Dendritic cell treated with granulocyte-macrophage colony-stimulating factor and Interleukin-4, amounts not matched to agents 40 ng/mL and 50 ng/mL, for 4 days (primary cell): Measurements from ENCODE around the gene DBP.

Experiments
- H3K27ac Mint-ChIP-seq: one replicate; pipeline ENCODE4 v1.8.0; 2022; ENCODE audit warnings: mild to moderate bottlenecking, mixed read lengths
- H3K27me3 Mint-ChIP-seq: one replicate; pipeline ENCODE4 v1.8.0; 2022; ENCODE audit warnings: mild to moderate bottlenecking, mixed read lengths
- H3K36me3 Mint-ChIP-seq: one replicate; pipeline ENCODE4 v1.8.0; 2022; ENCODE audit warnings: low read depth, mixed read lengths
- H3K4me1 Mint-ChIP-seq: one replicate; pipeline ENCODE4 v1.8.0; 2022; ENCODE audit warnings: low read depth, mixed read lengths
- H3K4me3 Mint-ChIP-seq: one replicate; pipeline ENCODE4 v1.8.0; 2022; ENCODE audit warnings: mild to moderate bottlenecking, moderate library complexity, mixed read lengths
- H3K9me3 Mint-ChIP-seq: one replicate; pipeline ENCODE4 v1.8.0; 2022; ENCODE audit warnings: mixed read lengths
- intact Hi-C: fragments of 100-400 bp; cut with micrococcal nuclease; formaldehyde crosslinking; loops from one replicate; pipeline ENCODE4 v1.15.0; 2022

DBP gene

DNA sequence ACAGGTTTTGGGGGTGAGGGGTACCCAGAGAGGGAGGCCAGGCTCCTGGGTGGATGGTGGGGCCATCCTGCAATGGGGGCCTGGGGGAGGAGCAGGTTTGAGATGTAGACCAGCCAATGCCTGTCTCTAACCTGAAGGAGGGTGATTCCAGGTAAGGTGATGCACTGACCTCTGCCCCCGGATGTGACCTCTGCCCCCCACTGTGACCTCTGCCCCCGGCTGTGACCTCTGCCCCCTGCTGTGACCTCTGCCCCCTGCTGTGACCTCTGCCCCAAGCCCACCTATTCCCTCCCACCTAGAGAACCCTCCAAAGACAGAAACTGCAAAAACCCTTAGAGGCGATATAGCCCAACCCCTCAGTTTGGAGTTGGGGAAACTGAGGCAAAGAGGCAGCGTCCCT is 40.9 kb downstream of the DBP start:
- no peak overlapping the region for H3K4me3 Mint-ChIP-seq
- H3K4me1 Mint-ChIP-seq: peaks cover 3% of the 10 kb centered on the region
- H3K9me3 Mint-ChIP-seq: no peaks in the 10 kb centered on the region
- intact Hi-C loops: no loop called here
- H3K36me3 Mint-ChIP-seq: no peaks in the 10 kb centered on the region
- H3K27me3 Mint-ChIP-seq: peaks cover 17% of the 10 kb centered on the region
- no peak overlapping the region for H3K27ac Mint-ChIP-seq

DNA sequence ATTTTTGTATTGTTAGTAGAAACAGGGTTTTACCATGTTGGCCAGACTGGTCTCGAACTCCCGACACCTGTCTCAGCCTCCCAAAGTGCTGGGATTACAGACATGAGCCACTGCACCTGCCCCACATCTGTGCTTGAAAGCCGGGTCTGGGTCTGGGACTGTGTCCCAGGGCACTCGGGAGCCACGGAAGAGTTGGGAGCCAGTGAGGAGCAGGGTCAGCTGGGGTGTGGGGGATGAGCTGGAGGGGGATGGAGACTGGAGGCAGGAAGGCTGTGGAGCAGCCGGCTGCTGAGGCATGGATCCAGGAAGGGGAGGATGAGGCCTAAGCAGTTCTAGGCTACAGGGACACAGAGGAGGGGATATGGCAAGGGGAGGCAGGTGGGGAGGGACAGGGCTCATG is 41.3 kb downstream of the DBP start:
- no peaks in the 10 kb centered on the region for H3K4me1 Mint-ChIP-seq
- no peaks in the 10 kb centered on the region for H3K9me3 Mint-ChIP-seq
- H3K27ac Mint-ChIP-seq: no peak overlapping the region
- intact Hi-C loops: no loop called here
- no peaks in the 10 kb centered on the region for H3K36me3 Mint-ChIP-seq
- no peak overlapping the region for H3K4me3 Mint-ChIP-seq
- H3K27me3 Mint-ChIP-seq: peaks cover 21% of the 10 kb centered on the region

GRCh38 chr19:48595171-48595570 is 42.0 kb downstream of the DBP start:
- no peak overlapping the region for H3K27ac Mint-ChIP-seq

GRCh38 chr19:48591021-48591420 is 46.2 kb downstream of the DBP start:
- Mint-ChIP-seq H3K9me3 (no peaks in the 10 kb centered on the region), H3K4me1 (peaks cover 12% of the 10 kb centered on the region), H3K27me3 (peaks cover 18% of the 10 kb centered on the region), H3K27ac (no peak overlapping the region), H3K4me3 (no peak overlapping the region), H3K36me3 (no peaks in the 10 kb centered on the region)
- intact Hi-C loops: no loop called here

More at GRCh38 chr19:48595171-48595570, 42.0 kb downstream of the DBP start:
- Mint-ChIP-seq H3K9me3 (no peaks in the 10 kb centered on the region), H3K27me3 (peaks cover 22% of the 10 kb centered on the region), H3K4me1 (no peaks in the 10 kb centered on the region), H3K4me3 (no peak overlapping the region), H3K36me3 (no peaks in the 10 kb centered on the region)
- intact Hi-C loops: no loop called here

- peak overlapping the region; percentile 77 for H3K27ac Mint-ChIP-seq
- H3K36me3 Mint-ChIP-seq: no peaks in the 10 kb centered on the region
- no peaks in the 10 kb centered on the region for H3K9me3 Mint-ChIP-seq
- peaks cover 18% of the 10 kb centered on the region for H3K27me3 Mint-ChIP-seq
- H3K4me1 Mint-ChIP-seq: peaks cover 20% of the 10 kb centered on the region
- intact Hi-C loops: no loop called here
- H3K4me3 Mint-ChIP-seq: peak overlapping the region; percentile 77
Measured at GRCh38 chr19:48588670-48589401, 48.3 kb downstream of the DBP start.

GRCh38 chr19:48587387-48587786 is 49.8 kb downstream of the DBP start:
- H3K27me3 Mint-ChIP-seq: peaks cover 18% of the 10 kb centered on the region
- intact Hi-C loops: no loop called here
- H3K36me3 Mint-ChIP-seq: no peaks in the 10 kb centered on the region
- peak overlapping the region; percentile 20 for H3K27ac Mint-ChIP-seq
- no peaks in the 10 kb centered on the region for H3K9me3 Mint-ChIP-seq
- no peak overlapping the region for H3K4me3 Mint-ChIP-seq
- peaks cover 35% of the 10 kb centered on the region for H3K4me1 Mint-ChIP-seq

- H3K9me3 Mint-ChIP-seq: no peaks in the 10 kb centered on the region
- peaks cover 24% of the 10 kb centered on the region for H3K4me1 Mint-ChIP-seq
- H3K4me3 Mint-ChIP-seq: no peak overlapping the region
- intact Hi-C loops: loop anchor here (5.0 kb wide), 1 partner anchor 230 kb away; no protein-coding TSS in a partner anchor
- peak overlapping the region; percentile 88 for H3K27ac Mint-ChIP-seq
- H3K36me3 Mint-ChIP-seq: no peaks in the 10 kb centered on the region
- H3K27me3 Mint-ChIP-seq: peaks cover 6% of the 10 kb centered on the region
Measured at GRCh38 chr19:48582168-48582567, 55.0 kb downstream of the DBP start.
